Activated CD8-positive, alpha-beta memory T cell treated with anti-CD3 and anti-CD28 coated beads for 1 hour (primary cell): ENCODE results near the gene PRPF19.

Experiments
- DNase-seq, 2 donors: peaks; one replicate each; pipeline ENCODE4 v3.0.0-alpha.2; 2020; ENCODE audit warnings: low read depth in 1 of 2; ENCODE audit errors: extremely low read depth in 1 of 2

Gene PRPF19

GRCh38 chr11:60938500-60938899, 32.1 kb upstream of the PRPF19 start:
- DNase-seq: no peak

GRCh38 chr11:60937811-60938210, 31.4 kb upstream of the PRPF19 start:
- DNase-seq: no peak

- DNase-seq: no peak
Observed at GRCh38 chr11:60937144-60937527, 30.8 kb upstream of the PRPF19 start.

GRCh38 chr11:60936467-60937143, 30.2 kb upstream of the PRPF19 start:
- DNase-seq: no peak

GRCh38 chr11:60935676-60936442, 29.5 kb upstream of the PRPF19 start:
- DNase-seq: no peak

- no peak for DNase-seq
Observed at GRCh38 chr11:60934790-60935605, 28.6 kb upstream of the PRPF19 start.

- DNase-seq: no peak
Observed at GRCh38 chr11:60934124-60934789, 27.9 kb upstream of the PRPF19 start.

- DNase-seq: no peak
Observed at GRCh38 chr11:60933416-60934123, 27.2 kb upstream of the PRPF19 start.

GRCh38 chr11:60932605-60933356, 26.4 kb upstream of the PRPF19 start:
- DNase-seq: no peak

- DNase-seq: no peak
Observed at GRCh38 chr11:60931917-60932316, 25.5 kb upstream of the PRPF19 start.

GRCh38 chr11:60930394-60930793, 24.0 kb upstream of the PRPF19 start:
- DNase-seq: no peak

GRCh38 chr11:60929764-60930163, 23.4 kb upstream of the PRPF19 start:
- DNase-seq: no peak

- DNase-seq: no peak
Observed at GRCh38 chr11:60928563-60929001, 22.2 kb upstream of the PRPF19 start.

GRCh38 chr11:60927600-60927999, 21.2 kb upstream of the PRPF19 start:
- DNase-seq: no peak

- DNase-seq: no peak
Observed at GRCh38 chr11:60927061-60927592, 20.7 kb upstream of the PRPF19 start.

GRCh38 chr11:60926500-60926899, 20.1 kb upstream of the PRPF19 start:
- no peak for DNase-seq

- no peak for DNase-seq
Observed at GRCh38 chr11:60925868-60926267, 19.5 kb upstream of the PRPF19 start.

- no peak for DNase-seq
Observed at GRCh38 chr11:60924906-60925853, 18.8 kb upstream of the PRPF19 start.
